HG03135 (cell line): ENCODE measurements around the gene CLUH.
A peak's percentile ranks its signal among the peaks of the same experiment; 100 is the strongest.

Experiments used
- ATAC-seq: cut with Tn5 transposase; IDR thresholded peaks from one replicate; pipeline ENCODE4 v1.9.1; 2021; ENCODE audit warnings: mild to moderate bottlenecking, moderate library complexity; ENCODE audit not compliant: unreplicated experiment

The CLUH gene

DNA sequence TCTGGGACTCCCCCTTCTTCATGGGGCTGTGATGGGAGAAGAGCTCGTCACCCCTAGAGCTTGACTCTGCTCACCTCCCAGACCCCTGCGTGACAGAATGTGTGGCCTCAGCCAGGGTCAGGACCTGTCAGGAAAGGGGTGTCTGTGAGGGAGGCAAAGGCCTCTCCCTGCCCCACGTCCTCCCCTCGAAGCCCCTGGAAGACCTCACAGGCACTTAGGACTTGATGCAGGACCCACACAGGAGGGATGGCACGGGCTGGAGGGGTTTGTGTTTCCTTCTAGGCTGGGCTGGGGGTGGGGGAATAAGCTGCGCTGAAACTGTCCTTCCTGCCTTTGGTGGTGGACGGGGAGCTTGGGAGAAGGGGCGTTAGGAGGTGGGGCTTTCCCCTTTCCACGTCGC lies 11.0 kb upstream of the CLUH start:
- no peak for ATAC-seq

DNA sequence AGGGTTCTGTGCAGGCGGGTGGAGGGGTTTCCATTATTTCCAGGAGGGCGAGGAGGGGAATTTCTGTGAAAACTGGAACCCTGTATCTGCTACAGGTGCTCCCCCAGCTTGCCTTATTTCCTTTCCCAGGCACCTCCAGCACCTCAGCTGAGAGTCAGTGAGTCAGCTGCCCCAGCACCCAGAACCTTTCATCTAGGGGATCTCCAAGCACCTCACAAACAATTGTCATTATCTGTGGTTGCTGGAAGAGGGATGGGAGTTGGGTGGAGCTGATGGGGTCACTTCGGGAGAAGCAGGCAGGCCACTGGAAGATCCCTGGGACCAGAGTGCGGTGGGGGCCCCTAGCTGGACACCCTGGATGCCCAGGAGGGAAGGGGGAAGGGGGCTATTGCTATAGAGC lies 10.0 kb upstream of the CLUH start:
- no peak for ATAC-seq

DNA sequence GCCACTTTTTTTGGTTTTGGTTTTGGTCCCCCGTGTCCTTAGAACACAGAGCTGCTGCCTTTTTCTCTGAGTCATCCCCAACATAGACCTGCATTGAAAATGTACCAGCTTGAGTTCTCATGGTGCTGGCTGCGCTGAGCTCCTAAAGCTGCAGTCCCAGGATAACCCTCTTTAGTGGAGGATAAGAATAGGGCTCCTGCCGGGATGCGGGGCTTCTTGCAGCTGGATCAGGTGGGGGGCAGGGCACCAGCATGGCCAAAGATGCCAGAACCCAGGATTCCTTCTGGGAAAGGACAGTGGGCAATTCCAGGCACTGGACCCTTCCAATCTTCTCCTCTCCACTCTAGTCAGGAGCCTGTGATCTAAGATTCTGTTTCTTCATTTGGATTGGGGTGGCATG lies 8.3 kb upstream of the CLUH start:
- ATAC-seq, result no peak

DNA sequence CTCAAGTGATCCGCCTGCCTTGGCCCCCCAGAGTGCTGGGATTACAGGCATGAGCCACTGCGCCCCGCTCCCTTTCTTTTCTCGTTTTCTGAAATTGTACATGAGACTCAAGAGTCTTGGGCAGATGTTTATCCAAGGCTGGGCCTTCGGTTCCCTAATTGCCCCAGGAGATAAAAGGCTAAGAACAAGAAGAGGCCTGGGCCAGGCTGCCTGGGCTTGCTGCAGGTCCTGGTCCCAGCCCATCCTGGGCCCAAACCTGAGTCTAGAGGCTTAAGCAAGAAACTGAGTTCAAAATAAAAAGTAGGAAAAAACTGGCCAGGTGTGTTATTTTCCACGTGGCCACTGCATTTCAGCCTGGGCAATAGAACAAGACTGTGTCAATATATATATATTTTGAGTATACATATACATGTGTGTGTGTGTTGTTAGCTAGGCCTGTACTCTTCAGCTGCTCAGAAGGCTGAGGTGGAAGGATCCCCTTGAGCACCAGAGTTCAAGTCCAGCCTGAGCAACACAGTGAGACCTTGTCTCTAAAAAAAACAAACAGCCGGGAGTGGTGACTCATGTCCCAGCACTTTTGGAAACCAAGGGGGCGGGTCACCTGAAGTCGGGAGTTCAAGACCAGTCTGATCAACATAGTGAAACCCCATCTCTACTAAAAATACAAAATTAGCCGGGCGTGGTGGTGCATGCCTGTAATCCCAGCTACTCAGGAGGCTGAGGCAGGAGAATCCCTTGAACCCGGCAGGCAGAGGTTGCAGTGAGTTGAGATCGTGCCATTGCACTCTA lies 6.8 kb upstream of the CLUH start:
- no peak for ATAC-seq

DNA sequence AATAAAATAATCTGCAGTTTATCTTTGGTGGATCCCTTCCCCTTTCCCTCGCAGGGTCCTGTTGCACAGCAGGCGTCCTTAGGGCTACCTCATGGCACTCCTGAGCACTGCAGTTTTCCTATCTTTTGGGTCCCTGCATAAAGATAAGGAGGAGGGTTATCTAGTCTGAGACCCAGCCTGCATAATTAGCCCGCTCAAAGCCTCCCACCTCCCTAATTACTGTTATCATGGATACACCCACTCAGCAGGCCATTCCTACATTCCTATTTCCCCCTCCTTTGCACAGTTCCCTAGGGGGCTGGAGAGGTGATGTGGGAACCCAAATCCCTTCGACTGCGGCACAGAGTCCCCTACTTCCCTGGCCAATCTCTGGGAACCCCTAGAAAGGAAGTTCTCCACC lies 5.1 kb upstream of the CLUH start:
- ATAC-seq, result no peak

DNA sequence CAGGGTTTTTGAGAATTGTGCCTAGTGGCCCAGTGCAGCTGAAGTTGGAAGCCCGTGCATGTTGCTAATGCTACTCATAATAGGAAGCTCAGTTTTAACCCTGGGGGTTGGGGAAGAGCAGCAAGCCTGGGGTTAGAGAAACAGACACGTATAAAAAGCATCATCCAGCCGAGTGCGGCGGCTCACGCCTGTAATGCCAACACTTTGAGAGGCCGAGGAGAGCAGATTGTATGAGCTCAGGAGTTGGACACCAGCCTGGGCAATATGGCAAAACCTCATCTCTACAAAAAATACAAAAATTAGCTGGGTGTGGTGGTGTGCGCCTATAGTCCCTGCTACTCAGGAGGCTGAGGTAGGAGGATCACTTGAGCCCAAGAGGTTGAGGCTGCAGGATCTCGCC lies 2.3 kb upstream of the CLUH start:
- ATAC-seq, result no peak

DNA sequence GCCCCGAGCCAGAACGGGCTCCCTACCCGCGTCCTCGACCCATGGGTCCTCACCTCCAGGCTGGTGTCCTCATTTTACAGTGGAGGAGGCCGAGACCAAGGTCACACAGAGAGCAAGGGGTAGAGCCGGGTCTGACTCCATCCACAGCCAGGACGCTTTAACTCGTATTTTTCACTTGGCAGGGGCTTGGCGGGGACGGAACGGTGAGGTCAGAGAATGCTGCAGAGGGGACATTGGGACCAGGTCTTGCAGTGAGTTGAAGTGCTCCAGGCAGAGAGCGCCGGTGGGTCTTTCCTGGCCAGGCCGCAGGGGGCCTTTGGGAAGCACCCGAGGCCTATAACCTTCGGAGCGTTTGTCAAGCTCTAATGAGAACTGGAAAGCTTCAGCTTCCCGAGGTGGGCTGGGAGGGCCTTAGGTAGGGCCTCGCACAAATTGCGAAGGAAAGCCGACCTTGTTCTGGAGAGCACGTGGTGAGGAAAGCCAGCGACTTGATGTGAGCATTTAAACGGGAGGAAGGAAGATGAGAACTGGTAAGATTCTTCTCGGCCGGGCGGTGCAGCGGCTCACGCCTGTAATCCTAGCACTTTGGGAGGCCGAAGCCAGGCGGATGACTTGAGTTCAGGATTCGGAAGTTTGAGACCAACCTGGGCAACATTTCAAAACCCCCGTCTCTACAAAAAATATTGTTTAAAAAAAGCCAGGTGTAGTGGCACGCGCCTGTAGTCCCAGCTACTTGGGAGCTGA lies 908 bp upstream of the CLUH start:
- no peak for ATAC-seq

DNA sequence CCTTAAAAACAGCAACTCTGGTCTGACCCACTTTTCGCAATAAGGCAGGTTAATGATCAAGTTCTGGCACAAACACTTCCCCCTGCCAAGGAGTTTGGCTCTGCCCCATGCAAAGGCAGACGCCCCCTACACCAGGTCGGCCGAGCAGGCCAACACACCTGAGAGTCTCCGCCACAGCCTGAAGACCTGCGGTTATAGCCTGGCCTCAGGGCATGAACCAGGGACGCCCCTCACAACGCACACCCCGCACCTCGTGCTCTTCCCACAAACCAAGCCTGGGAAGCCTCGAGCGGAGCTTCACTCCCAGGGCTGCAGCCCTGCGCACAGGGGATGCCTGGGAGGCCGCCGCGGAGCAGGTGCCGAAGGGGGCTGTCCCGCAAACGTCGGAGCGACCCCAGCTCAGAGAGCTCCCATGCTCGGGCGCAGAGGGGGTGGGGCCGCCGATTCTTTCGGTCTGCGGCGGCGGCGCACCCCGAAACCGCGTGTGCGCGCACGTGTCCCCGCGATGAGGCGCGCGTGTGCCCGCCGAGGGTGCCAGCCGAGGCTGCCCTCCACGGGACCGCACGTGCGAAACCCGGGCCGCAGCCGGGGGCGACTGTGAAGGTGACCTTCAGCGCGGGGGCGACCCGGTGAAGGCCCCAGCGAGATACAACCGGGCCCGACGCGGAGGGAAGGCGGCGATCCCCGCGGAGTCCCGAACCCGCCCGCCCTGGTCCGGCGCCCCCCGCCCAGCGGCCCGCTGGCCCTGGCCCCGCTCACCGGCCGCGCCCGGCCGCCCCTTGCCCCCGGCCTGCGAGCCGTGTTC lies 559 bp downstream of the CLUH start:
- peak; percentile 23 for ATAC-seq

DNA sequence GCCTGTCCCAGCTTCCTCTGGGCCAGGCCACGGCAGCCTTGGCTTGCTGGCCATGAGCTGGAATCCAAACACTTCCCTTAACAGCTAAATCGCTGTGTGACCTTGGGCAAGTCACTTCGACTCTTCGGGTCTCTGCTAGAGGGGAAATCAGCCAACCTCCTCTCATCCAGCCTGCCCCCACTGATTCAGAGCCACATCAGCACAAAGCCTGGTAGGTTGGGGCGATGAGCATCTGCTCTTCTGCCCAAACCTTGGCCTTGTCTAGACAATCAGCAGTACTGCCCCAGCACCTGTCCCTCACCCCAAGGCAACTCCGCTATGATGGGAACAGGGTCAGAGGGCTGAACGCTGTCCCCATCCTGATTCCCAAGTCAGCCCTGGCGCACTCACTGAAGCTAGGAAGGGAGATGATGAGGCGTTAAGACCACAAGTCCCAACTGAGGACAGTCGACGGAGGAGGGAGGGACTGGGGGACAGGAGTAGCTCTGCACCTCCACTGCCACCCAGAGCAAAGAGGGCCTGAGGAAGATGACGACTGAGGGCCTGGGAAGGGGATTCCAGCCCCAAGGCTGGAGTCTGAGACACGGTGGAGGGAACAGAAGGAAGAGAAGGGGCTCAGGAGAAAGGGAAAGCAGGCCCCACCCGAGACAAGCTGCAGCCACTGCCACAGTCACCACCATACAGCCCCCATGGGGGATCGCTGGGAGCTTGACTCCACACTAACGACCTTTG lies 1.3 kb downstream of the CLUH start:
- ATAC-seq, result no peak

DNA sequence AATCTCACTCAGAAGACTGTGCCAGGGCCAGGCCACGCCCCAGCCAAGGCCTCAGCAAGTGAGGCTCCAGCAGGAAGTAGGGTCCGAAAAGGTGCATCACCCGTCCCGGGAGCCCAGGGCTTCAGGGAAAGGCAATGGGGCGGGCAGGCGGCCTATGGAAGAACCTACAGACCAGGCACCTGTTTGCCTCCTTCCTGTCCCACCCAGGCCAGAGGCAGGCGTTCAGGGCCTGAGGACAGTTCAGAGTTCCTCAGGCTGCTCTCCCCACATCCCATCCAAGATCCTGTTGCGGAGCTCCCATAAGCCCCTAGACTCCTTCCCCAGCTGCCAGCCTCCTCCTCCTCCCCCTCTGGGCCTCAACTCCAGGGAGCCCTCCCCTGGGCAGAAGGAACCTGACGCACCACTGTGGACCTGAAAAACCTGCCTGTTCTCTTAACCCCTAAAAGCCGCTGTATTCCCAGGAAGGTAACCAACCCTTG lies 2.3 kb downstream of the CLUH start:
- ATAC-seq, result no peak

DNA sequence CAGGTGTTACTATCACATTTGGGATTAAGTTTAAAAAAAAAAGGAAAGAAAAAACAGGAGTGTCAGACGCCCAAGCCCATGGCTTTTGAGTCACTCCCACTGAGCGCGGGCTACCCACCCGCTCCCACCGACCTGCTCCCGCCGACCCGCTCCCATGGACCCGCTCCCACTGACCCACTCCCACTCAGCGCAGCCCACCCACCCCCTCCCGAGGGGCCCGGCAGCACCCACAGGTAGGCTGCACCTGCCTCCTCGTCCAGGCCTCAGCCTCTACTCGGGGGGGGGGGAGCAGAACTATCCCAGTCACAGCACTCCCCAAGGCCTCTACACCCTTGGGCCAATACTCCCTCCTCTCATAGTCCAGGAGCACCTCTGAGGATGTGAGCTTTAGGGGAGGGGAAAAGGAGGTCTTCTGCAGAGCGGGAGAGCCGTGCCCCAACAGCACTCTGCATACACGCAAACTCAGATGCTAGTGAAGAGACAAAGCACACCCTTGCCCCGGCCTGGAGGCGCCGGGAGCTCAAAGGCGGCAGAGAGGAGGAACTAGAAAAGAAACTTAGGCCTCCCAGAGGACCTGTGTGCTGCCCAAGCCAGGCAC lies 2.9 kb downstream of the CLUH start:
- no peak for ATAC-seq

DNA sequence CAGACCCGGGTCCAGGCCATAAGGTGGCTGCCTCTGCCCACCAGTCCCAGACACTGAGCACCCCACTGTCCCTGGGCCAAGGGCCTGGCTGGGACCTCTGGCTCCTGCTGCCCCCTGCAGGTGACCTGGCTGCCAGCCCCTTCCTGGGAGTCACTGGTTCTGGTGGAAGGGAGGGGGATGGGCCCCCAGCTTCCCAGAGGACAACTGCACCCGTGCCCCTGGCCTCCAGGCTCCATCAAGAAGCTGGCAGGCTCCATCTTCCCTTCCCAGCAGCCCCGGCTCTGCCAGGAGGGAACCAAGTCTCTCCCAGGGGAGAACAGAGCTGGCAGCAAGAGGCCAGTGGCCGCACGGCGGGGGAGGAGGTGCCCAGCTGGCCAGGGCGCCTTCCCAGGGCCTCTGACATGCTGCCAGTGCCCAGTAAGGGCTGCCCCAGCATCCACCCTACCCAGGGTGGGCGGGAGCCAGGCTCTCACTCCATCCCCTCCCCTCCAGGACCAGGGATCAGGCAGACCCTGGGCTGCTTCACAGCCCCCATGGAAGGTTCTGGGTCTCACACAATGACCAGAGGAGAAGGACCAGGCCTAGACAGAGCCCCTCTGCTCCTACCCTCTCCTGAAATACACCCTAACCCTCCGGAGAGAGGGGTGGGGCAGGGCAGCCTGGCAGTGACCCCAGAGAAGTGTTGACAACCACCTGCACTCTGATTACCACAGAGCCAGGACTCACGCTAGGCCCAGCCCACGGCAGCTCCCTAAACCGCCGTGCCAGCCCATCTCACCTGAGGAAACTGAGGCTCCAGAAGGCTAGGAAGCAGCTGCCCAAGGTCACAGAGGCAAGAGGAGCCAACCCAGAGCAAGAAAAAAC lies 3.6 kb downstream of the CLUH start:
- ATAC-seq, result no peak

DNA sequence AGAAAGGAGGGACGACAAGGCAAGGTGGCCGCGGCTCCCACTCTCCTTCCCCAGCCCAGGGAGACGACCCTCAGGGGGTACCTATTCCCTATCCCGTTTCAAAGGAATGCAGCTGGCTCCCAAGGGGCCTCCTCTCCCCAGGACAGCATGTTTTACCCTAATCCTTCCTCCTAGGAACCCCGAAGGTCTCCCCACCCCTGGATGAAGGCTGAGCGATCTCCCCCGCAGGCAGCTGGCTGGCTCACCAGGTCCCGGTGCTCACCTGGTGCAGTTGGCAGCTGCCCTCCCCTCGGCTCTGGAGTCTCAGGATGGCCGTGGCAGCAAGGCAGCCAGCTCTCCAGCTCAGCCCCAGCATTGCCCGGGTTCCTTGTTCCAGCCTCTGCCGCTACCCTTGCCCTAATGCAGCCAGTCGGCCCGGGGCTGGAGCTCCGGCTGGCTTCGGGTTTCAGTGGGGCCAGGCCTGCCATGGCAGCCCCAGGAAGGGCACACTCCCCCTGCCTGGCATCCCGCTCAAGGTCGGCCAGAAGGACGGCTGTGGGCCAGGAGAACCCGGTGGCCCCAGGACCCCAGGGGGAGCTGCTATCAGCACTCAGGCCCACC lies 4.6 kb downstream of the CLUH start:
- ATAC-seq, result no peak

DNA sequence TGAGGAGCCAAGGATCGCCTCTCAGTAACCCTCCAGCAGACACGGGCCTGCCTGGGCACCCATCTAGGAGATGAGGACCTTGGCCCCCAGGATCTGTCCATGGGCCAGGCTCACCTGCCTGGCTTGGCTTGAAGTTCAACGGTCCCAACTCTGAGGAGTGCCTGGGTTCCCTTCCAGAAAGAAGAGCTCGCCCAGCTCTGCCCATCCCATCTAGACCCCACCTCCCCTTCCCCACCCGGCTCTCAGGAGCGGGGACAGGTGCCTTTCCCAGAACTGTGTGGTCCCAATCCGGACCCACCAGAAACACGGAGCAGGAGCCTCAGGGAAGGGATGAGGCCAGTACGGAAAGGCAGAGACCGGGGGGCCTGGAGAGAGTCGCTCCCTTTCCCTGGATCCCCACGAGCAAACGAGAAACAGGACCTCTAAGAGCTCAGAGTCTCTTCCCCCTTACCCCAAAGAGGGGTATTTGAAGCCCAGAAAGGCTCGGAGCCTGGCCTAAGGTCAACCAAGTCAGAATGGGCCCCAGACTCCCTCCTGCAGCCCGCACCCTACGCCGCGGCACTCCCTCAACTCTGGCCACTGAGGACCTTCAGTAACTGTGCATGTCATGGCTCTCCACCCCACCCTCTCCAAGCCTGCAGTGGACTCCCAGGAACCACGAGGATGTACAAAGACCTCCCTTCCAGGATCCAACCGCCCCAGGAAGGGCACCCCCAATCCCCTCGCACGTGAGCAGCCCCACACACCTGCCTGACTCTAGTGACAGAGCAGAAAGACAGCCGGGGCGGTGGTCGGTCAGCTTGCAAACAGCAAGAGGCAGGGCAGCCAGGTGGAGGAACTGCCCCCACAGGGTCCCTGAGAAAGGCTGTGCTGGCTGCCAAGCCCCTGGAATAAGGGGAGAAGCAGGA lies 5.4 kb downstream of the CLUH start:
- ATAC-seq, result no peak

DNA sequence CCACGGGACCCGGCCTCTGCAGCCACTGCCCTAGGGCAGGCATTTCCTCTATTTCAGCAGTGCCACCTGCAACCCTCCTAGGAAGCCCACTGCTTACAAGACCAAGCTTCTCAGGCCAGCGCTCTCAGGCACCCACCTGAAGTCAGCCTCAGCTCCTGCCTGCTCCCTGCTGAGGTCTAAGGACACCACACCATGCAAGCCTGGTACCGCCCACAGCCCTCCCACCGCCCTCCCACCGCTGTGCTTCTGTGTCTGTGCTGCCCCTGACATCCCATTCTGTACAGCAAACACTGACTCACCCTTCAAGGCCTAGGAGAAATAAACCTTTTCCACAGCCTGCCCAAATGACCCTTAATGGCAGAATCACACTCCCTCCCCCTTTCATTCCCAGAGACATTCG lies 6.3 kb downstream of the CLUH start:
- no peak for ATAC-seq

DNA sequence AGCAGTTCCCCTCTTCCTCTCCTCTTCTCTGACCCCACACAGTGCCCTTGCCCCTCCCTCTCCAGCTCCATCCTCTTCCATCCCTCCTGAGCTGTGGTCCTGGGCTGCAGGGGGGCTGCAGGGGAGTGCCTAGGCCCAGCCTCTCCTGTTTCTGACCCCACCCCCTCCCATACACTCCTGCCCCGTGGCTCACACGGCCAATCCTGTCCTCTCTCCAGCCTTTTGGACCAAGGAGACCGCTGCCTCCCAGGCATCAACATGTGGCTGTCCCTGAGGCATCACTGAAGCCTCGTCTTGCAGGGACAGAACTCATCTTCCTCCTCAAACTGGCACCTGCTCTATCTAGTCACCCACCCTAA lies 6.7 kb downstream of the CLUH start:
- ATAC-seq, result no peak

DNA sequence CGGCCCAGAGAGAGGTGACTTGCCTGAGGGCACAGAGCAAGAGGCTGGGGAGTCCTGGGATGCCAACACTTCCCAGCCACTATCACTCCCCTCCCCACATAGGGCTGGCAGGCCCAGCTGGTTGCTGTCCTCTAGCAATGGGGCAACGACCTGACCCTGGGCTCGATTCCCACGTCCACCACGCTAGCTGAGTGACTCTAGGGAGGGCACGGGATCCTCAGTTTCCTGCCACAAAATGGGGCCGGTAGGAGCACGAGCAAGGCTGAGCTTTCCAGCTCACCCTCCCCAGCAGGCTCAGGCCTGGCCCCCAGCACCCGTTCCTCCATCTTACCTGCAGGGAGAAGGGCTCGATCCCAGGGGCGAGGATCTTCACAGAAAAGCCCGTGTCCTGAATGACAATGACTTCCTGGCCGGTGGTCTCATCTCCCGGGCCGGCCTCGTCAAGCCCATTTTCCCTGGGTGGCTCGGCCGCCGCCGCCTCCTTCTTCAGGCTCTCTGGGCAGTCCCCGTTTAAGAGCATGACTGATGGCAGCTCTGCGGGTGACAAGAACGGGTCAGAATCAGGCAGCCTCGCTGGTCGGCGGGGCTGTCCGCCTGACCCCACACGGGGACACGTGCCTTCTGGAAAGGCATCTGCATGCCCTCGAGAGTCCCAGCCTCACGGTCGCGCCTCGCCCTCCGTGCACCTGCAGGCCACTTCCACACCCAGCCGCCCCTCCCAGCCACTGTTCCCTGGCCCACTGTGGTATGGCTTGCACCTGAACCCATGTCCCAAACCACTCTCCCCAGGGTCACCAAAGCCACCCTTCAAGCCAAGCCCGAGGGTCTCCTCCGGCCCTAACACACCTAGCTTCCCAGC lies 7.3 kb downstream of the CLUH start:
- no peak for ATAC-seq
